Caco-2 (cell line): Measurements from ENCODE around the gene DNAJC3. TPM values are rescaled to one million over a fixed set of nuclear protein-coding genes. Genes with fewer than 3 reads are reported as not detected.

Experiments used
- BruUV-seq: library from RNA; stranded (reverse); fragments of 400-500 nt; replicated peaks from 2 replicates; lab custom pipeline; 2021; lab: Mats Ljungman, UMichigan
- CTCF ChIA-PET: fragments of 300-600 bp; sonication (Branson Sonifier 250); formaldehyde crosslinking; loops from one replicate; lab custom pipeline; 2022; ENCODE audit warnings: antibody characterized with exemption; lab: Charles Lee
- POLR2A ChIA-PET: fragments of 300-600 bp; sonication (Branson Sonifier 250); formaldehyde crosslinking; loops from one replicate; lab custom pipeline; 2022; ENCODE audit warnings: antibody characterized with exemption; lab: Charles Lee
- DNase-seq, 2 experiments: peaks; one replicate each; pipeline versions ENCODE4 v3.0.0 to v3.0.0-alpha.2; 2020 to 2022
- H3K27me3 ChIP-seq: replicated peaks from 2 replicates; pipeline ENCODE4 v1.6.0; 2011; ENCODE audit warnings: low read length; ENCODE audit not compliant: control insufficient read depth, insufficient read depth
- H3K36me3 ChIP-seq: 2 replicates; pipeline ENCODE4 v1.5.1; 2011; ENCODE audit warnings: low read length; ENCODE audit not compliant: control insufficient read depth, insufficient read depth
- H3K4me1 ChIP-seq: fragments of 250-450 bp; sonication (Bioruptor Pico); 2 replicates; pipeline ENCODE4 v1.5.1; 2020; ENCODE audit warnings: mild to moderate bottlenecking
- H3K4me3 ChIP-seq: 2 replicates; pipeline ENCODE4 v1.5.1; 2011; ENCODE audit warnings: low read depth, mild to moderate bottlenecking, control low read depth, low read length
- H3K9me3 ChIP-seq: fragments of 250-450 bp; sonication (Bioruptor Pico); 2 replicates; pipeline ENCODE4 v1.5.1; 2020; ENCODE audit warnings: mild to moderate bottlenecking, moderate library complexity
- H3K27ac Mint-ChIP-seq: one replicate; pipeline ENCODE4 v1.8.0; 2022; ENCODE audit warnings: mixed read lengths; ENCODE audit not compliant: unreplicated experiment
- H3K27me3 Mint-ChIP-seq: one replicate; pipeline ENCODE4 v1.8.0; 2022; ENCODE audit warnings: mixed read lengths; ENCODE audit not compliant: insufficient read depth, unreplicated experiment
- H3K36me3 Mint-ChIP-seq: one replicate; pipeline ENCODE4 v1.8.0; 2022; ENCODE audit warnings: mild to moderate bottlenecking, mixed read lengths; ENCODE audit not compliant: insufficient read depth, unreplicated experiment
- H3K4me1 Mint-ChIP-seq: one replicate; pipeline ENCODE4 v1.8.0; 2022; ENCODE audit warnings: low read depth, mixed read lengths; ENCODE audit not compliant: unreplicated experiment
- H3K4me3 Mint-ChIP-seq: one replicate; pipeline ENCODE4 v1.8.0; 2022; ENCODE audit warnings: mild to moderate bottlenecking, moderate library complexity, mixed read lengths; ENCODE audit not compliant: unreplicated experiment
- H3K9me3 Mint-ChIP-seq: one replicate; pipeline ENCODE4 v1.8.0; 2022; ENCODE audit warnings: mixed read lengths; ENCODE audit not compliant: unreplicated experiment
- intact Hi-C: fragments of 100-400 bp; cut with micrococcal nuclease; formaldehyde crosslinking; loops from one replicate; pipeline ENCODE4 v1.10.0; 2022; ENCODE audit not compliant: unreplicated experiment
- total RNA-seq: library from RNA; stranded (reverse); gene quantifications from 2 replicates; pipeline ENCODE4 v1.2.3, GENCODE V29; 2022
- TF ChIP-seq, protein P1 (sequence below), 2 experiments: fragments of 200-600 bp in 1 of 2; IDR thresholded peaks; 1 replicate in 1 of 2; 2 replicates in 1 of 2; pipeline versions ENCODE4 v1.5.1 to v1.8.0; 2011 to 2022; ENCODE audit warnings: antibody characterized with exemption in 1 of 2, control low read depth in 1 of 2, inconsistent platforms in 1 of 2, low read depth in 1 of 2, low read length in 1 of 2, mild to moderate bottlenecking in 1 of 2, moderate library complexity in 1 of 2; ENCODE audit not compliant: insufficient read depth in 1 of 2, severe bottlenecking in 1 of 2, unreplicated experiment in 1 of 2

The DNAJC3 gene
- total RNA-seq, 1 experiment from 2014 or later = 36.8 TPM

DNA sequence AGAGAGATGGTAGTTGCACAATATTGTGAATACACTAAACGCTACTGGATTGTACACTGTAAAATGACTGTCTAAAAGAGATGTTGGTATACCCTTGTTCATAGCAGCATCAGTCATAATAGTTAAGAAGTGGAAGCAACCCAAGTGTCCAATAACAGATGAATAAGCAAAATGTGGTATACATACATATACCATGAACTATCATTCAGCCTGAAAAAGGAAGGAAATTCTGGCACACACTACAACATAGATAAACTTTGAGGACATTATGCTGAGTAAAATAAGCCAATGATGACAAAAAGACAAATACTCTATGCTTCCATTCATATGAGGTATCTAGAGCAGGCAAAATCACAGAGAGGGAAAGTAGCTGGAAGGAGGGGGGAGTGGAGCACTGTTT lies 48.5 kb upstream of the DNAJC3 start:
- Mint-ChIP-seq H3K27me3 (no peaks in the 10 kb centered on the region), H3K9me3 (peaks cover 10% of the 10 kb centered on the region), H3K4me1 (no peaks in the 10 kb centered on the region), H3K4me3 (no peak overlapping the region), H3K36me3 (no peaks in the 10 kb centered on the region), H3K27ac (no peak overlapping the region)
- ChIA-PET CTCF (no interaction called here), POLR2A (no interaction called here)
- DNase-seq = no peak
- TF ChIP-seq, protein P1, sequence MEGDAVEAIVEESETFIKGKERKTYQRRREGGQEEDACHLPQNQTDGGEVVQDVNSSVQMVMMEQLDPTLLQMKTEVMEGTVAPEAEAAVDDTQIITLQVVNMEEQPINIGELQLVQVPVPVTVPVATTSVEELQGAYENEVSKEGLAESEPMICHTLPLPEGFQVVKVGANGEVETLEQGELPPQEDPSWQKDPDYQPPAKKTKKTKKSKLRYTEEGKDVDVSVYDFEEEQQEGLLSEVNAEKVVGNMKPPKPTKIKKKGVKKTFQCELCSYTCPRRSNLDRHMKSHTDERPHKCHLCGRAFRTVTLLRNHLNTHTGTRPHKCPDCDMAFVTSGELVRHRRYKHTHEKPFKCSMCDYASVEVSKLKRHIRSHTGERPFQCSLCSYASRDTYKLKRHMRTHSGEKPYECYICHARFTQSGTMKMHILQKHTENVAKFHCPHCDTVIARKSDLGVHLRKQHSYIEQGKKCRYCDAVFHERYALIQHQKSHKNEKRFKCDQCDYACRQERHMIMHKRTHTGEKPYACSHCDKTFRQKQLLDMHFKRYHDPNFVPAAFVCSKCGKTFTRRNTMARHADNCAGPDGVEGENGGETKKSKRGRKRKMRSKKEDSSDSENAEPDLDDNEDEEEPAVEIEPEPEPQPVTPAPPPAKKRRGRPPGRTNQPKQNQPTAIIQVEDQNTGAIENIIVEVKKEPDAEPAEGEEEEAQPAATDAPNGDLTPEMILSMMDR (IDR thresholded peaks at IDR 0.05; ENCODE audit: insufficient read depth in 1 of 2, low read depth in 1 of 2, low read length in 1 of 2, severe bottlenecking in 1 of 2, unreplicated experiment in 1 of 2) = no peak
- no peaks in the 10 kb centered on the region for H3K9me3 ChIP-seq
- H3K4me1 ChIP-seq = no peaks in the 10 kb centered on the region
- no peaks in the 10 kb centered on the region for H3K36me3 ChIP-seq
- intact Hi-C loops = no loop called here
- H3K27me3 ChIP-seq = no peaks in the 10 kb centered on the region
- BruUV-seq = no TSS peak
- no peak overlapping the region for H3K4me3 ChIP-seq

DNA sequence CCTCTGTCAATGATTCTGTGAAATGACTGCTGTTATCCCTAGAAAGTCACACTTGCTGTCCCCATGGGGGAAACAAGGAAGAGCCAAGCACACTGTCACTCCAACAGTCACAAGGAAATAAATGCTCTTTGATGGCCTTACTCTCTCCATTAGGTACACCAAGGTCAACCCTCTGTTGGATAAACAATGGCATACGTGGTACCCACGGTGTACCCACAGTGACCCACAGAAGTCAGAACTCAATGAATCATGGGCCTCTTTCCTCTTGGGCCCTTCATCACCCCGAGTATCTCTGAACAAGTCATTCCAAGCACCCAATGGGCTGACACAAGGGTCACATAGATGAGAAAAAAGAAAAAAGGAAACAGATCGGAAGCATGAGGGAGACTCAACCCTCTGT lies 47.9 kb upstream of the DNAJC3 start:
- BruUV-seq = no TSS peak
- CTCF ChIA-PET = no interaction called here
- no peaks in the 10 kb centered on the region for H3K36me3 ChIP-seq

DNA sequence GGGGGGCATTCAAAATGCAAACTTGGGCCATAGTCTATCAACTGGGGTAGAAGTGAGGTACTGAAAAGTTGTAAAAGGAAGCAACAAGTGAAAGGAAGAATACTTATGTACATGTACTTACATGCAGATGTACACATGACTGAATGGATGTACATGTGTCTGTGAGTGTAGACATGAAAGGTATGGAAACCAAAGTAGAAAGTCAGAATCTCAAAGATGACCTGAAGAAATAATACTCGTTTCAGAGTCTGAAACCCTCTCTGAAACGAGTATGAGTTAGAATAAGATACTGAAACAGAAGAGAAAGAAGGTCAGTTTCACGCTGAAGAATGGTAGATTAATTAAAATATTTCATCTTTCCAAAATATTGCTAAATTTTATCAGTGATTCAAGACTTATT lies 46.3 kb upstream of the DNAJC3 start:
- Histone ChIP-seq H3K36me3 (no peaks in the 10 kb centered on the region), H3K4me1 (no peaks in the 10 kb centered on the region), H3K9me3 (no peaks in the 10 kb centered on the region), H3K4me3 (no peak overlapping the region), H3K27me3 (no peaks in the 10 kb centered on the region)
- H3K4me1 Mint-ChIP-seq = no peaks in the 10 kb centered on the region
- TF ChIP-seq, protein P1 (IDR thresholded peaks at IDR 0.05; ENCODE audit: insufficient read depth in 1 of 2, low read depth in 1 of 2, low read length in 1 of 2, severe bottlenecking in 1 of 2, unreplicated experiment in 1 of 2) = no peak
- H3K9me3 Mint-ChIP-seq = peaks cover 9% of the 10 kb centered on the region
- BruUV-seq = no TSS peak
- H3K27me3 Mint-ChIP-seq = no peaks in the 10 kb centered on the region
- no peak for DNase-seq
- ChIA-PET POLR2A (no interaction called here), CTCF (no interaction called here)
- intact Hi-C loops = no loop called here
- H3K36me3 Mint-ChIP-seq = no peaks in the 10 kb centered on the region
- no peak overlapping the region for H3K4me3 Mint-ChIP-seq
- no peak overlapping the region for H3K27ac Mint-ChIP-seq

More for the DNA sequence above, 47.9 kb upstream of the DNAJC3 start:
- TF ChIP-seq, protein P1 (IDR thresholded peaks at IDR 0.05; ENCODE audit: insufficient read depth in 1 of 2, low read depth in 1 of 2, low read length in 1 of 2, severe bottlenecking in 1 of 2, unreplicated experiment in 1 of 2) = no peak
- POLR2A ChIA-PET = no interaction called here
- Mint-ChIP-seq H3K27me3 (no peaks in the 10 kb centered on the region), H3K27ac (no peak overlapping the region), H3K4me3 (no peak overlapping the region), H3K9me3 (peaks cover 10% of the 10 kb centered on the region), H3K36me3 (no peaks in the 10 kb centered on the region), H3K4me1 (no peaks in the 10 kb centered on the region)
- no peak overlapping the region for H3K4me3 ChIP-seq
- no peak for DNase-seq
- intact Hi-C loops = no loop called here
- no peaks in the 10 kb centered on the region for H3K9me3 ChIP-seq
- no peaks in the 10 kb centered on the region for H3K4me1 ChIP-seq
- H3K27me3 ChIP-seq = no peaks in the 10 kb centered on the region
